Measurements from ENCODE around the gene GULP1. TPM values are rescaled to one million over a fixed set of nuclear protein-coding genes. Genes with fewer than 3 reads are reported as not detected.
A peak's percentile ranks its signal among the peaks of the same experiment; 100 is the strongest.

GULP1 gene, protein sequence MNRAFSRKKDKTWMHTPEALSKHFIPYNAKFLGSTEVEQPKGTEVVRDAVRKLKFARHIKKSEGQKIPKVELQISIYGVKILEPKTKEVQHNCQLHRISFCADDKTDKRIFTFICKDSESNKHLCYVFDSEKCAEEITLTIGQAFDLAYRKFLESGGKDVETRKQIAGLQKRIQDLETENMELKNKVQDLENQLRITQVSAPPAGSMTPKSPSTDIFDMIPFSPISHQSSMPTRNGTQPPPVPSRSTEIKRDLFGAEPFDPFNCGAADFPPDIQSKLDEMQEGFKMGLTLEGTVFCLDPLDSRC
- polyA plus RNA-seq = 8.4 to 12.7 TPM (median 11.7 TPM) in 3 replicates
- polyA plus RNA-seq (2011; ENCODE audit: low read depth) = 38.4 TPM
- 11.3 and 17.5 TPM in 2 replicates for polyA plus RNA-seq (2011; cell fraction: cytosol; rRNA removed)
- polyA plus RNA-seq (2011; cell fraction: nucleus; rRNA removed) = 8.6 and 8.9 TPM in 2 replicates
- polyA plus RNA-seq (2012; ENCODE audit: low replicate concordance) = 6.4 and 11.1 TPM in 2 replicates
- polyA minus RNA-seq = 3.1 to 15.9 TPM (median 11.8 TPM) in 3 replicates
- 16.3 TPM for polyA minus RNA-seq (2011; cell fraction: cytosol; rRNA and poly(A)+ RNA removed)
- polyA minus RNA-seq (2011; cell fraction: nucleus; rRNA and poly(A)+ RNA removed) = 11.2 and 17.4 TPM in 2 replicates

DNA sequence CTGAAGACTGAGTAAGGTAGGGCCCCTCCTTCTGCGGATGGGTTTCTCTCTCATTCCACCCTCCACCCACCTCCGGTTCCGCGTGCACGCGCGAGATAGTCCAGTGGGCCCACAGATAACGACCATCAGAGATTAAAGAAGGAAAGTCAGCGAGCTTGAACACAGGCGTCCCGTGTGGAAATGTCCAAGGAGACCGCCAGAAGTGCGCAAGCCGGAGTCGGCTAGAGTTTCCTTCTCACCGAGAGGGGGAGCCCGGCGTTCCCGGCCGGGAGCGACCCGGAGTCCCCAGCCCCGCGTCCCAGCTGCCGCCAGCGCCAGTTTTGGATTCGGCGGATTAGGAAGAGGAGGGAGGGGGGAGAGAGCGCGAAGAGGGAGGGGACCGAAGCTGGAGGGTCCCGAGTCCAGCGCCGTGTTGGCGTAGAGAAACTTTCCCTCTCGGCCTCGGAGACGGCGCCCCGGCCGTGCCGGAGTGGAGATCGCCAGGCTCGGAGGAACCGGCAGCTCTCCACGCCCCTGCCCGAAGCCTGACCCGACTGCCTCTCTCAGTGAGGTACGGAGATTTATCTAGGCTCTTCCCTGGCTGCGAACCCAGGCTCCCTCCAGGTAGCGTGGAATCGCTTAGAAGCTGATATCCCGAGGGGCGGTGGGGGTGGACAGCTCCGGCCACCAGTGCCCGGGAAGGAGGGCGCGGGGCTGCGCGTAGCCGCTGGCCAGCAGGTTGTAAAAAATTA is at the start of gene GULP1:
Gene GULP1, plus strand, starts transcription at position 258 of the 731 bp plus-strand sequence. CDS start 185,829 bp downstream, outside the sequence.
- no peak for DNase-seq (ENCODE audit: low read depth, low spot score)
- no peaks in the 10 kb centered on the region for H3K79me2 ChIP-seq (ENCODE audit: control insufficient read depth, insufficient read depth, low read length)
- no peak for FAIRE-seq

DNA sequence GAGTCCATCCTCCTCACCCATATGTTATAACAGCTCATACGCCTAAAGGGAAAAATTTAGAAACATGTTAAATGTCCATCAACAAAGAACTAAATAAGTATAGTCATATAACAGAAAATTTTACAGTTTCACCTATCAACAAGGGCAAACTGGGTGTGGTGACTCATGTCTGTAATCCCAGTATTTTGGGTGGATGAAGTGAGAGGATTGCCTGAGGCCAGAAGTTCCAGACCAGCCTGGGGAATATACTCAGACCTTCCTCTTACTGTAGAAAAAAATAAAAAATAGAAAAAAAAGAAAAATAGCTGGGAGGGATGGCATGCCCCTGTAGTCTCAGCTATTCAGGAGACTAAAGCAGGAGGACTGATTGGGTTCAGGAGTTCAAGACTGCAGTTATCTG is 48.3 kb upstream of the GULP1 start:
- H3K27me3 ChIP-seq (ENCODE audit: control insufficient read depth, extremely low read depth, insufficient read depth, low read length) = no peaks in the 10 kb centered on the region
- no peaks in the 10 kb centered on the region for H3K36me3 ChIP-seq (ENCODE audit: control insufficient read depth in 2 of 2, extremely low read depth in 1 of 2, insufficient read depth in 2 of 2, low read length in 2 of 2)
- FAIRE-seq = no peak
- H3K79me2 ChIP-seq (ENCODE audit: control insufficient read depth, insufficient read depth, low read length) = no peaks in the 10 kb centered on the region
- no peak for DNase-seq (ENCODE audit: low read depth, low spot score)
- H3K4me2 ChIP-seq (ENCODE audit: control insufficient read depth, extremely low read depth, insufficient read depth, low read depth, low read length) = no peak overlapping the region
- H3K27ac ChIP-seq (ENCODE audit: control insufficient read depth, insufficient read depth, low read length) = no peak overlapping the region
- no peak overlapping the region for H3K4me3 ChIP-seq (ENCODE audit: control insufficient read depth in 2 of 3, extremely low read depth in 1 of 3, insufficient read depth in 2 of 3, low read depth in 1 of 3, low read length in 3 of 3)
- no peaks in the 10 kb centered on the region for H3K9me3 ChIP-seq (ENCODE audit: control insufficient read depth, low read depth, low read length)
- no peaks in the 10 kb centered on the region for H3K4me1 ChIP-seq (ENCODE audit: control insufficient read depth, extremely low read depth, insufficient read depth, low read length)
- H4K20me1 ChIP-seq (ENCODE audit: control insufficient read depth, extremely low read depth, insufficient read depth, low read length) = no peaks in the 10 kb centered on the region
- no peak overlapping the region for H2AFZ ChIP-seq (ENCODE audit: control insufficient read depth, low read length)
- H3K9me1 ChIP-seq (ENCODE audit: control insufficient read depth, extremely low read depth, insufficient read depth, low read length) = no peaks in the 10 kb centered on the region
- no peak overlapping the region for H3K9ac ChIP-seq (ENCODE audit: control insufficient read depth, extremely low read depth, insufficient read depth, low read length)
- TF ChIP-seq EZH2 (IDR thresholded peaks at IDR 0.05; ENCODE audit: low read length) (no peak), CTCF (optimal IDR thresholded peaks at IDR 0.05 in 1 of 3, IDR thresholded peaks at IDR 0.05 in 1 of 3, conservative IDR thresholded peaks at IDR 0.05 in 1 of 3; ENCODE audit: extremely low read depth in 1 of 3, insufficient read depth in 2 of 3, low read length in 3 of 3) (no peak)
- dilution Hi-C loops (cut with MboI; ENCODE audit: extremely low pct_ligation_motif_present, low sequenced_read_pairs) = no loop called here

More for the DNA sequence above, at the start of gene GULP1:
- Histone ChIP-seq H3K4me3 (ENCODE audit: control insufficient read depth in 2 of 3, extremely low read depth in 1 of 3, insufficient read depth in 2 of 3, low read depth in 1 of 3, low read length in 3 of 3) (peak within 1 kb of the TSS; percentile 75 to 96 (median 80)), H3K27ac (ENCODE audit: control insufficient read depth, insufficient read depth, low read length) (peak within 1 kb of the TSS; percentile 68), H3K9ac (ENCODE audit: control insufficient read depth, extremely low read depth, insufficient read depth, low read length) (peak within 1 kb of the TSS; percentile 84), H2AFZ (ENCODE audit: control insufficient read depth, low read length) (peak within 1 kb of the TSS; percentile 97), H4K20me1 (ENCODE audit: control insufficient read depth, extremely low read depth, insufficient read depth, low read length) (no peaks in the 10 kb centered on the region), H3K9me3 (ENCODE audit: control insufficient read depth, low read depth, low read length) (no peaks in the 10 kb centered on the region), H3K27me3 (ENCODE audit: control insufficient read depth, extremely low read depth, insufficient read depth, low read length) (no peaks in the 10 kb centered on the region), H3K36me3 (ENCODE audit: control insufficient read depth in 2 of 2, extremely low read depth in 1 of 2, insufficient read depth in 2 of 2, low read length in 2 of 2) (no peaks in the 10 kb centered on the region), H3K9me1 (ENCODE audit: control insufficient read depth, extremely low read depth, insufficient read depth, low read length) (no peaks in the 10 kb centered on the region), H3K4me1 (ENCODE audit: control insufficient read depth, extremely low read depth, insufficient read depth, low read length) (peaks cover 10% of the 10 kb centered on the region), H3K4me2 (ENCODE audit: control insufficient read depth, extremely low read depth, insufficient read depth, low read depth, low read length) (peak within 1 kb of the TSS; percentile 66)
- dilution Hi-C loops (cut with MboI; ENCODE audit: extremely low pct_ligation_motif_present, low sequenced_read_pairs) = no loop called here
- no peak for TF ChIP-seq EZH2 (IDR thresholded peaks at IDR 0.05; ENCODE audit: low read length)
- TF ChIP-seq CTCF (optimal IDR thresholded peaks at IDR 0.05 in 1 of 3, IDR thresholded peaks at IDR 0.05 in 1 of 3, conservative IDR thresholded peaks at IDR 0.05 in 1 of 3; ENCODE audit: extremely low read depth in 1 of 3, insufficient read depth in 2 of 3, low read length in 3 of 3) = peak; percentile 55 to 84 (median 61)
